ENCODE data around the gene TMPRSS9.
"Not testable (repeated sequence)": the region's sequence is repeated elsewhere in the genome, so short reads cannot be mapped to it uniquely, and the experiment has no call there.

Gene TMPRSS9

GRCh38 chr19:2397173-2397572 is 37.1 kb downstream of the TMPRSS9 start:
- H3K79me2 ChIP-seq (ENCODE audit: insufficient read depth, low read length); H3K36me3 ChIP-seq (ENCODE audit: insufficient read depth, low read length); H3K4me2 ChIP-seq (ENCODE audit: low read depth, low read length, poor library complexity, severe bottlenecking); H3K9ac ChIP-seq (ENCODE audit: low read depth, low read length, poor library complexity, severe bottlenecking); H4K20me1 ChIP-seq (ENCODE audit: insufficient read depth, low read length, poor library complexity, severe bottlenecking); H3F3A ChIP-seq (ENCODE audit: low read depth); H3K9me2 ChIP-seq (replicated peaks; ENCODE audit: low read depth, low read length); H3K27me3 ChIP-seq (ENCODE audit: insufficient read depth, low read length, poor library complexity, severe bottlenecking); H2AFZ ChIP-seq (ENCODE audit: low read length); H3K4me1 ChIP-seq (ENCODE audit: insufficient read depth, low read length, poor library complexity, severe bottlenecking); H3K9me3 ChIP-seq (ENCODE audit: insufficient read depth, low read depth, low read length); H3K4me3 ChIP-seq (ENCODE audit: low read length, poor library complexity, severe bottlenecking): not testable (repeated sequence)

GRCh38 chr19:2398735-2399305 is 38.8 kb downstream of the TMPRSS9 start:
- H3K9ac ChIP-seq (ENCODE audit: low read depth, low read length, poor library complexity, severe bottlenecking) = no peak overlapping the region
- no peak overlapping the region for H2AFZ ChIP-seq (ENCODE audit: low read length)
- H3K9me2 ChIP-seq (replicated peaks; ENCODE audit: low read depth, low read length) = no peaks in the 10 kb centered on the region
- H3K79me2 ChIP-seq (ENCODE audit: insufficient read depth, low read length) = no peaks in the 10 kb centered on the region
- H3K36me3 ChIP-seq (ENCODE audit: insufficient read depth, low read length) = no peaks in the 10 kb centered on the region
- H3K4me1 ChIP-seq (ENCODE audit: insufficient read depth, low read length, poor library complexity, severe bottlenecking) = no peaks in the 10 kb centered on the region
- H3K9me3 ChIP-seq (ENCODE audit: insufficient read depth, low read depth, low read length) = no peaks in the 10 kb centered on the region
- no peak overlapping the region for H3K4me2 ChIP-seq (ENCODE audit: low read depth, low read length, poor library complexity, severe bottlenecking)
- TF ChIP-seq CTCF (conservative IDR thresholded peaks at IDR 0.05; ENCODE audit: low read length) (no peak), EZH2phosphoT487 (IDR thresholded peaks at IDR 0.05; ENCODE audit: borderline replicate concordance) (no peak)
- H3K27me3 ChIP-seq (ENCODE audit: insufficient read depth, low read length, poor library complexity, severe bottlenecking) = no peaks in the 10 kb centered on the region
- H3F3A ChIP-seq (ENCODE audit: low read depth) = no peaks in the 10 kb centered on the region
- H3K4me3 ChIP-seq (ENCODE audit: low read length, poor library complexity, severe bottlenecking) = no peak overlapping the region
- H4K20me1 ChIP-seq (ENCODE audit: insufficient read depth, low read length, poor library complexity, severe bottlenecking) = no peaks in the 10 kb centered on the region

GRCh38 chr19:2399582-2399981 is 39.5 kb downstream of the TMPRSS9 start:
- Histone ChIP-seq H3K4me1 (ENCODE audit: insufficient read depth, low read length, poor library complexity, severe bottlenecking) (no peaks in the 10 kb centered on the region), H3K4me3 (ENCODE audit: low read length, poor library complexity, severe bottlenecking) (no peak overlapping the region), H4K20me1 (ENCODE audit: insufficient read depth, low read length, poor library complexity, severe bottlenecking) (no peaks in the 10 kb centered on the region), H3F3A (ENCODE audit: low read depth) (no peaks in the 10 kb centered on the region), H2AFZ (ENCODE audit: low read length) (no peak overlapping the region), H3K27me3 (ENCODE audit: insufficient read depth, low read length, poor library complexity, severe bottlenecking) (no peaks in the 10 kb centered on the region), H3K9me2 (replicated peaks; ENCODE audit: low read depth, low read length) (no peaks in the 10 kb centered on the region), H3K4me2 (ENCODE audit: low read depth, low read length, poor library complexity, severe bottlenecking) (no peak overlapping the region), H3K9ac (ENCODE audit: low read depth, low read length, poor library complexity, severe bottlenecking) (no peak overlapping the region), H3K36me3 (ENCODE audit: insufficient read depth, low read length) (no peaks in the 10 kb centered on the region), H3K79me2 (ENCODE audit: insufficient read depth, low read length) (no peaks in the 10 kb centered on the region), H3K9me3 (ENCODE audit: insufficient read depth, low read depth, low read length) (no peaks in the 10 kb centered on the region)
- no peak for TF ChIP-seq CTCF (conservative IDR thresholded peaks at IDR 0.05; ENCODE audit: low read length)
- TF ChIP-seq EZH2phosphoT487 (IDR thresholded peaks at IDR 0.05; ENCODE audit: borderline replicate concordance) = no peak

- Histone ChIP-seq H2AFZ (ENCODE audit: low read length) (no peak overlapping the region), H3K9ac (ENCODE audit: low read depth, low read length, poor library complexity, severe bottlenecking) (no peak overlapping the region), H3K4me3 (ENCODE audit: low read length, poor library complexity, severe bottlenecking) (no peak overlapping the region), H3K9me2 (replicated peaks; ENCODE audit: low read depth, low read length) (no peaks in the 10 kb centered on the region), H4K20me1 (ENCODE audit: insufficient read depth, low read length, poor library complexity, severe bottlenecking) (no peaks in the 10 kb centered on the region), H3K79me2 (ENCODE audit: insufficient read depth, low read length) (no peaks in the 10 kb centered on the region), H3F3A (ENCODE audit: low read depth) (no peaks in the 10 kb centered on the region), H3K4me1 (ENCODE audit: insufficient read depth, low read length, poor library complexity, severe bottlenecking) (no peaks in the 10 kb centered on the region), H3K9me3 (ENCODE audit: insufficient read depth, low read depth, low read length) (no peaks in the 10 kb centered on the region), H3K4me2 (ENCODE audit: low read depth, low read length, poor library complexity, severe bottlenecking) (no peak overlapping the region), H3K36me3 (ENCODE audit: insufficient read depth, low read length) (no peaks in the 10 kb centered on the region), H3K27me3 (ENCODE audit: insufficient read depth, low read length, poor library complexity, severe bottlenecking) (no peaks in the 10 kb centered on the region)
- TF ChIP-seq CTCF (conservative IDR thresholded peaks at IDR 0.05; ENCODE audit: low read length) (no peak), EZH2phosphoT487 (IDR thresholded peaks at IDR 0.05; ENCODE audit: borderline replicate concordance) (no peak)
Observed at GRCh38 chr19:2408247-2408646, 48.2 kb downstream of the TMPRSS9 start.
